Upper lobe of left lung (tissue), 6 donors: ENCODE results near the gene ZC3H7A. TPM values are rescaled to one million over a fixed set of nuclear protein-coding genes. Genes with fewer than 3 reads are reported as not detected.

Source experiments
- ATAC-seq, 2 donors: fragments of 200-7000 bp; cut with Tn5 transposase; one replicate each; pipeline ENCODE4 v1.9.1; 2022; ENCODE audit warnings: mild to moderate bottlenecking in 2 of 2, moderate library complexity in 2 of 2; ENCODE audit not compliant: low FRiP score in 2 of 2
- DNase-seq, 2 donors: peaks; one replicate each; pipeline ENCODE4 v3.0.0-alpha.2; 2019 to 2020
- H3K27ac ChIP-seq, 4 donors: fragments of 200-600 bp; sonication (generic); one replicate each; pipeline ENCODE4 v1.5.1; 2016 to 2019
- H3K27me3 ChIP-seq, 4 donors: fragments of 200-600 bp; sonication (generic); one replicate each; pipeline ENCODE4 v1.5.1; 2017 to 2019
- H3K36me3 ChIP-seq, 4 donors: fragments of 200-600 bp; sonication (generic); one replicate each; pipeline ENCODE4 v1.5.1; 2016 to 2019
- H3K4me1 ChIP-seq, 4 donors: fragments of 200-600 bp; sonication (generic); one replicate each; pipeline ENCODE4 v1.5.1; 2018 to 2019
- H3K4me3 ChIP-seq, 4 donors: fragments of 200-600 bp; sonication (generic); one replicate each; pipeline ENCODE4 v1.5.1; 2017 to 2019; ENCODE audit warnings: mild to moderate bottlenecking in 2 of 4, moderate library complexity in 1 of 4
- H3K9me3 ChIP-seq, 4 donors: fragments of 200-600 bp; sonication (generic); one replicate each; pipeline ENCODE4 v1.5.1; 2018 to 2019
- EP300 ChIP-seq, 4 donors: sonication (generic); formaldehyde crosslinking; IDR thresholded peaks; one replicate each; pipeline ENCODE4 v1.5.1; 2017; ENCODE audit warnings: antibody characterized with exemption in 4 of 4, control low read depth in 2 of 4
- POLR2A ChIP-seq, 4 donors: fragments of 450-650 bp; IDR thresholded peaks; one replicate each; pipeline ENCODE4 v1.5.1; 2016 to 2017; ENCODE audit warnings: antibody characterized with exemption in 4 of 4, mild to moderate bottlenecking in 2 of 4
- POLR2AphosphoS5 ChIP-seq, 2 donors: sonication (generic); formaldehyde crosslinking; IDR thresholded peaks; one replicate each; pipeline ENCODE4 v1.5.1; 2017; ENCODE audit warnings: antibody characterized with exemption in 2 of 2
- WGBS, 2 donors: methylation state at CpG; one replicate each; pipeline ENCODE4 v1.1.5; 2017 to 2018; 5-methylcytosine and 5-hydroxymethylcytosine counted together
- total RNA-seq, 6 donors: library from RNA; depleted of rRNA in 4 of 6; stranded (reverse); fragments of >200 nt in 4 of 6; gene quantifications; one replicate each; pipeline versions ENCODE4 v1.1.0 to v1.2.1, GENCODE V29; 2016 to 2021
- TF ChIP-seq, protein P1 (sequence below), 6 experiments: fragments of 450-650 bp in 4 of 6; fragments of 200-600 bp in 2 of 6; sonication (generic) in 2 of 6; IDR thresholded peaks; one replicate each; pipeline ENCODE4 v1.5.1; 2016 to 2019; ENCODE audit warnings: antibody characterized with exemption in 6 of 6
- donor health status: DM: no; HTN: no; CAD: no; lungs with moderate emphysema.
- donor health status: DM: no; HTN: yes; CAD: no; lungs with severe emphysema.

ZC3H7A gene
- total RNA-seq, 6 donors from 2014 or later: 52.7 to 142 (median 64.7) TPM

DNA sequence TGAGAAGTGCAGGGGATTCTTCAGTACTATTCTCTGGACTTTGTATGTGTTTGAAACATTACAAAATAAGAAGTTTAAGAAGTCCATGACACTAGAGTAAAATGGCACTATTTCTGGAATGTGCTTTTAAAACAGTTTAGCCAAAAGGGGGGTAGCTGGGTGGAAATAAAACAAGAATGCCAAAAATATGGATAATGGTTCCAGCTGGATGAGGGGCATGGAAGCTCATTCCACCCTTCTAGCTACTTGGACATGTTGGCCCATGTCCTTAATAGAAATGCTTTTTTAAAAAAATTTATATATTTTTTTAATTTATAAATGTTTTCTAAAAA, 13.1 kb downstream of the ZC3H7A start:
- no peak overlapping the region for H3K4me3 ChIP-seq
- H3K4me1 ChIP-seq: peaks cover 47 to 71% (median 60%) of the 10 kb centered on the region in 4 donors

DNA sequence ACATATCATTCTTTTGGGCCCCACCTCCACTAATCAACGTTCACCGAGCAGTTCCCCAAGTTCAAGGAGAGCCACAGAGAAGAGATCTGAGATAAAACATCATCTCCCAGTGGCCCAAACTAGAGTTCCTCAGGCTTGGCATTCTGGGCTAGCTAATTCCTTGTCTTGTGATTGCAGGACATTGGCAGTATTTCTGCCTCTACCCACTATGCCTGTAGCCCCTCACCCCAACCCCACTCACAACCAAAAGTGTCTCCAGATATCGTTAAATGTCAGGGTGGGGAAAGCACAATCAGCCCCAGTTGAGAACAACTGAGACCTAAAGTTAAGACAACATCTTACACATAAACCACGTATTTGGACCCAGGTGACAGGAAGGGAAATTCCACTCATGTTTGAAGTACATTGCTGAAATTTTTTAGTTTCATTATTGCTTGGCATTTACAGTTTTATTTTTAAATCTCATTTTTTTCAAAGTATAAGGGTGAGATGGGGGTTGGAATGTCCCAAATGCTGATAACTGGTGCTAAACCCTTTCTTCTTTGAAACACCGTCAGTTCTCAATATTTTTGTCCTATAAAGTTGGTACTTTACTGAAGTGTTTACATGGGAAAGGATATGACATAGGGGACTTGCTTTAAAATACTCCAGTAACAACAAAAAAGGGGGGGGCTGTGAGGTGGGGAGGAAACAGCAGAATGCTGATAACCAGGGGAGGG, 13.6 kb downstream of the ZC3H7A start:
- WGBS, 2 donors: 1 to 3% methylated on average over 5 of the region's 5 CpGs
- peak overlapping the region in 2 of 4 donors; percentile 12 to 20 for H3K4me3 ChIP-seq
- DNase-seq (no peak), ATAC-seq (peak; percentile 64 to 76)
- peak overlapping the region; percentile 87 to 93 (median 90) for H3K27ac ChIP-seq
- peaks cover under 1 to 17% (median 4%) of the 10 kb centered on the region in 4 donors for H3K36me3 ChIP-seq
- peaks cover 43 to 66% (median 55%) of the 10 kb centered on the region in 4 donors for H3K4me1 ChIP-seq
- H3K9me3 ChIP-seq: no peaks in the 10 kb centered on the region
- TF ChIP-seq POLR2A (IDR thresholded peaks at IDR 0.05) (no peak), EP300 (IDR thresholded peaks at IDR 0.05) (peak in 1 of 4 donors; percentile 11), POLR2AphosphoS5 (IDR thresholded peaks at IDR 0.05) (peak in 1 of 2 donors; percentile 9)
- TF ChIP-seq, protein P1, sequence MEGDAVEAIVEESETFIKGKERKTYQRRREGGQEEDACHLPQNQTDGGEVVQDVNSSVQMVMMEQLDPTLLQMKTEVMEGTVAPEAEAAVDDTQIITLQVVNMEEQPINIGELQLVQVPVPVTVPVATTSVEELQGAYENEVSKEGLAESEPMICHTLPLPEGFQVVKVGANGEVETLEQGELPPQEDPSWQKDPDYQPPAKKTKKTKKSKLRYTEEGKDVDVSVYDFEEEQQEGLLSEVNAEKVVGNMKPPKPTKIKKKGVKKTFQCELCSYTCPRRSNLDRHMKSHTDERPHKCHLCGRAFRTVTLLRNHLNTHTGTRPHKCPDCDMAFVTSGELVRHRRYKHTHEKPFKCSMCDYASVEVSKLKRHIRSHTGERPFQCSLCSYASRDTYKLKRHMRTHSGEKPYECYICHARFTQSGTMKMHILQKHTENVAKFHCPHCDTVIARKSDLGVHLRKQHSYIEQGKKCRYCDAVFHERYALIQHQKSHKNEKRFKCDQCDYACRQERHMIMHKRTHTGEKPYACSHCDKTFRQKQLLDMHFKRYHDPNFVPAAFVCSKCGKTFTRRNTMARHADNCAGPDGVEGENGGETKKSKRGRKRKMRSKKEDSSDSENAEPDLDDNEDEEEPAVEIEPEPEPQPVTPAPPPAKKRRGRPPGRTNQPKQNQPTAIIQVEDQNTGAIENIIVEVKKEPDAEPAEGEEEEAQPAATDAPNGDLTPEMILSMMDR (IDR thresholded peaks at IDR 0.05): no peak
- H3K27me3 ChIP-seq: no peaks in the 10 kb centered on the region

More for the DNA sequence above, 13.1 kb downstream of the ZC3H7A start:
- Histone ChIP-seq H3K36me3 (peaks cover 0 to 12% (median 2%) of the 10 kb centered on the region in 4 donors), H3K27me3 (no peaks in the 10 kb centered on the region), H3K9me3 (no peaks in the 10 kb centered on the region), H3K27ac (peak overlapping the region; percentile 87 to 93 (median 90))
- ATAC-seq: no peak
- DNase-seq: no peak
- TF ChIP-seq, protein P1 (IDR thresholded peaks at IDR 0.05): no peak
- TF ChIP-seq POLR2A (IDR thresholded peaks at IDR 0.05) (no peak), POLR2AphosphoS5 (IDR thresholded peaks at IDR 0.05) (no peak), EP300 (IDR thresholded peaks at IDR 0.05) (no peak)

DNA sequence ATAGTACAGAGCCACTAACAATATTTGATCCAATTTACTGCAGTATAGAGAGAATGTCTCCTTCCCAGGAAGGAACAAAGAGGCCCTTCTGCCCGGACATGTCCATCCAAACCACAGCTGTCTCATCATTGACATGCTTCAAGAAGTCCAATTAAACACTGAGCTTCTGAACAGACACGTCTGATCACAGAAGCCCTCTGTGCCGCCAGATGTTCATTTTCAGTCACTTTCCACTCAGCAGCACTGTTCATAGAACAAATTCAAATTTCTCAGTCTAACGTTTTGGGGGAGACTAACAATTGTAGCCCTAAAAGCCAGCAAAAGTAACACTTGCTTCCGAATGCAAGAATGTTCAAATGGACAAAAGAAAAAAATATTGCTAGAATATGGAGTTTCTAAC, 15.3 kb downstream of the ZC3H7A start:
- H3K27me3 ChIP-seq: no peaks in the 10 kb centered on the region
- peaks cover 41 to 54% (median 48%) of the 10 kb centered on the region in 4 donors for H3K4me1 ChIP-seq
- TF ChIP-seq POLR2A (IDR thresholded peaks at IDR 0.05) (no peak), EP300 (IDR thresholded peaks at IDR 0.05) (no peak)
- peak overlapping the region; percentile 87 to 93 (median 90) for H3K27ac ChIP-seq
- no peak overlapping the region for H3K4me3 ChIP-seq
- H3K9me3 ChIP-seq: no peaks in the 10 kb centered on the region
- 62 to 64% methylated on average over 5 of the region's 5 CpGs for whole genome bisulfite sequencing, 2 donors
- DNase-seq (no peak), ATAC-seq (no peak)
- H3K36me3 ChIP-seq: peaks cover 5 to 34% (median 15%) of the 10 kb centered on the region in 4 donors

DNA sequence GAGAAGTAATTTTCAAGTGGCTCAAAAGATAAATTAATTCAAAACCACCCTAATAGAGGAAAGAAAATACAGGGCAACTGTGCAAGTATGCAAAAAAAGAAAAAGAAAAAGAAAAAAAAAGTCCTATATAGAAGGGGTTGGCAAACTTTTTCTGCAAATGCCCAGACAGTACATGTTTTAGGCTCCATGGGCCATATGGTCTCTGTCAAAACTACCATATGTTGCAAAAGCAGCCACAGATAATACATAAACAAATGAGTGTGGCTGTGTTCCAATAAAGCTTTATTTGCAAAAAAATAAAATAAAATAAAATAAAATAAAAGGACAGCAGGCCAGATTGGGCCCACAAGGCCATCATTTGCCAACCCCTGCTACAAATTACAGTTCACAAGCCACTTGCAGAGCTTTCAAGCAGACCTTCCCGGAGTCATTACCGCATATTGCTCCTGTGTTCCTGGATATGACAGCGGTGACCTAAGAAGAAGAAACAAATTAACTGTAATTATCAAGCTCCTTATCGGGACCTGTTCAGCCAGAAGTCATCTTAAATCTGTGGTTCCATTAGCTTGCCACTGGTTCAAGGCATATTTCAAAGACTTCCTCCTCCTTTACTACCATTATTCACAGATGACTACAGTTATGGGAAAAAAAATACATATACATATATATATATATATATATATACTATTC, 15.9 kb downstream of the ZC3H7A start:
- ATAC-seq (no peak), DNase-seq (no peak)
- TF ChIP-seq EP300 (IDR thresholded peaks at IDR 0.05): no peak
- TF ChIP-seq, protein P1 (IDR thresholded peaks at IDR 0.05): no peak
- no peak for TF ChIP-seq POLR2AphosphoS5 (IDR thresholded peaks at IDR 0.05)
- no peak for TF ChIP-seq POLR2A (IDR thresholded peaks at IDR 0.05)
- 70 to 86% methylated on average over 4 of the region's 4 CpGs for WGBS, 2 donors
- peak overlapping the region; percentile 56 to 93 (median 89) for H3K27ac ChIP-seq
- H3K4me1 ChIP-seq: peaks cover 41 to 50% (median 46%) of the 10 kb centered on the region in 4 donors
- peaks cover 11 to 40% (median 18%) of the 10 kb centered on the region in 4 donors for H3K36me3 ChIP-seq
- H3K9me3 ChIP-seq: no peaks in the 10 kb centered on the region
- H3K27me3 ChIP-seq: no peaks in the 10 kb centered on the region
- no peak overlapping the region for H3K4me3 ChIP-seq

DNA sequence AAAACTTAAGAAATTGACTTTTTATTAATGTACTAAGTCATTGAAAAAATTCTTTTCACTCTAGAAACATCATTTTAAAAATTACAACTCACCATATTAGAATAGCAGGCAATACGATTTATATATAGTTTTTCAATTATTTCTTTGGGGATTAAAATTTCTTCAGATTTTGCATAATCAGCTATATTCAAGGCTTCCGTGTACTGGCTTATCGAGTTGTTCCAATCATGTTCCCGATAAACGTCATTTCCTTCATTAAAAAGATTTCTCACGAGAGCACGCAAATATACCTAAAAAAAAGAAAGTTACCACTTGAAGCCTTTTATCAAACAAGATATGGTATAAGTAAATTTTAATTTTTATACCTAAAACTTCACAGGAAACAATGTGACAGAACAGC, 18.0 kb downstream of the ZC3H7A start:
- TF ChIP-seq POLR2A (IDR thresholded peaks at IDR 0.05): no peak
- TF ChIP-seq EP300 (IDR thresholded peaks at IDR 0.05): no peak
- no peak for TF ChIP-seq POLR2AphosphoS5 (IDR thresholded peaks at IDR 0.05)
- Histone ChIP-seq H3K27ac (no peak overlapping the region), H3K4me3 (no peak overlapping the region), H3K36me3 (peaks cover 17 to 61% (median 37%) of the 10 kb centered on the region in 4 donors), H3K4me1 (peaks cover 30 to 35% (median 33%) of the 10 kb centered on the region in 4 donors), H3K9me3 (no peaks in the 10 kb centered on the region), H3K27me3 (no peaks in the 10 kb centered on the region)
- DNase-seq: no peak
- WGBS, 2 donors: 96 to 97% methylated on average over 7 of the region's 7 CpGs
- ATAC-seq: no peak
